GM12878 (cell line): Measurements from ENCODE around the gene TCF12. TPM values are rescaled to one million over a fixed set of nuclear protein-coding genes. Genes with fewer than 3 reads are reported as not detected.

Experiments
- ATAC-seq: fragments of 200-7000 bp; cut with Tn5 transposase; 3 replicates; pipeline ENCODE4 v1.9.1; 2020; ENCODE audit warnings: mild to moderate bottlenecking, moderate library complexity
- BruUV-seq: library from RNA; stranded (reverse); fragments of 400-500 nt; replicated peaks from 2 replicates; lab custom pipeline; 2021; lab: Mats Ljungman, UMichigan
- CTCF ChIA-PET: fragments of 300-600 bp; sonication (Branson Sonifier 250); formaldehyde crosslinking; extraction: SDS; loops from one replicate; lab custom pipeline; 2021; ENCODE audit warnings: inconsistent platforms; lab: Yijun Ruan, JAX
- POLR2A ChIA-PET: fragments of 350-600 bp; formaldehyde crosslinking; extraction: SDS; loops from one replicate; lab custom pipeline; 2021; ENCODE audit warnings: inconsistent platforms; lab: Charles Lee
- RAD21 ChIA-PET: fragments of 300-600 bp; sonication (Branson Sonifier 250); formaldehyde crosslinking; loops from one replicate; lab custom pipeline; 2023; ENCODE audit warnings: antibody characterized with exemption; ENCODE audit not compliant: unreplicated experiment; lab: Charles Lee
- SMC1A ChIA-PET: fragments of 300-600 bp; sonication (Branson Sonifier 250); formaldehyde crosslinking; loops from one replicate; lab custom pipeline; 2023; ENCODE audit not compliant: unreplicated experiment, uncharacterized antibody; lab: Charles Lee
- DNase-seq: peaks from one replicate; pipeline ENCODE4 v3.0.0-alpha.2; 2011; ENCODE audit warnings: low read depth, low spot score
- FAIRE-seq: peaks from 3 replicates; lab custom pipeline; 2011; peaks lifted over from hg19 to GRCh38; lab: Jason Lieb, UNC
- H2AFZ ChIP-seq: 2 replicates; pipeline ENCODE4 v1.6.0; 2011; ENCODE audit warnings: low read depth, low read length, control low read depth; ENCODE audit not compliant: control insufficient read depth
- H3K27ac ChIP-seq: 2 replicates; pipeline ENCODE4 v1.5.1; 2011; ENCODE audit warnings: control low read depth; ENCODE audit not compliant: control insufficient read depth, insufficient read depth
- H3K27me3 ChIP-seq, 2 experiments: replicated peaks in 1 of 2; 2 replicates each; pipeline versions ENCODE4 v1.6.0 to v1.6.1; 2011; ENCODE audit warnings: low read length in 1 of 2; ENCODE audit not compliant: control insufficient read depth in 2 of 2, insufficient read depth in 2 of 2
- H3K36me3 ChIP-seq, 2 experiments: 2 replicates each; pipeline ENCODE4 v1.5.1; 2011; ENCODE audit warnings: low read length in 1 of 2; ENCODE audit not compliant: control insufficient read depth in 2 of 2, insufficient read depth in 2 of 2
- H3K4me1 ChIP-seq: 2 replicates; pipeline ENCODE4 v1.6.1; 2011; ENCODE audit warnings: mild to moderate bottlenecking, low read length, moderate library complexity, mixed read lengths; ENCODE audit not compliant: control insufficient read depth, insufficient read depth
- H3K4me2 ChIP-seq: 2 replicates; pipeline ENCODE4 v1.6.0; 2011; ENCODE audit warnings: control low read depth; ENCODE audit not compliant: control insufficient read depth, insufficient read depth
- H3K4me3 ChIP-seq: fragments of 200-600 bp; sonication (generic); 2 replicates; pipeline ENCODE4 v1.5.1; 2016
- H3K79me2 ChIP-seq: 2 replicates; pipeline ENCODE4 v1.6.0; 2011; ENCODE audit warnings: low read length; ENCODE audit not compliant: control insufficient read depth, insufficient read depth
- H3K9ac ChIP-seq: 2 replicates; pipeline ENCODE4 v1.8.0; 2011; ENCODE audit warnings: low read length, control low read depth, mixed read lengths; ENCODE audit not compliant: control insufficient read depth, insufficient read depth
- H3K9me3 ChIP-seq: replicated peaks from 3 replicates; pipeline ENCODE4 v1.5.1; 2011; ENCODE audit warnings: mild to moderate bottlenecking, low read length; ENCODE audit not compliant: control insufficient read depth, insufficient read depth
- H4K20me1 ChIP-seq: 2 replicates; pipeline ENCODE4 v1.6.0; 2011; ENCODE audit not compliant: control insufficient read depth, insufficient read depth
- BHLHE40 ChIP-seq, 2 experiments: fragments of 450-650 bp in 1 of 2; IDR thresholded peaks; 2 replicates each; pipeline ENCODE4 v1.6.1; 2011 to 2017; ENCODE audit warnings: low read depth in 2 of 2, borderline replicate concordance in 1 of 2, improper control_type of control experiment in 1 of 2, low read length in 1 of 2, mild to moderate bottlenecking in 1 of 2
- CHD4 ChIP-seq: fragments of 200-600 bp; sonication (generic); IDR thresholded peaks from 2 replicates; pipeline ENCODE4 v1.6.1; 2016; ENCODE audit warnings: mild to moderate bottlenecking
- IKZF1 ChIP-seq: fragments of 450-650 bp; conservative IDR thresholded peaks from 2 replicates; pipeline ENCODE4 v1.6.1; 2017; ENCODE audit warnings: antibody characterized with exemption, mild to moderate bottlenecking
- MXI1 ChIP-seq: fragments of 150-350 bp; IDR thresholded peaks from 2 replicates; pipeline ENCODE4 v1.6.1; 2011; ENCODE audit warnings: low read depth, mild to moderate bottlenecking, inconsistent platforms, low read length, improper control_type of control experiment
- POLR2A ChIP-seq: IDR thresholded peaks from 2 replicates; pipeline ENCODE4 v1.6.1; 2011; ENCODE audit warnings: low read depth, mild to moderate bottlenecking, low read length
- RAD21 ChIP-seq: IDR thresholded peaks from 2 replicates; pipeline ENCODE4 v1.6.1; 2011; ENCODE audit warnings: mild to moderate bottlenecking, low read depth, low read length, moderate library complexity; ENCODE audit not compliant: insufficient read depth
- RELA ChIP-seq: fragments of 450-650 bp; IDR thresholded peaks from 2 replicates; pipeline ENCODE4 v1.8.0; 2014; ENCODE audit warnings: borderline replicate concordance; ENCODE audit not compliant: partially characterized antibody
- SUPT20H ChIP-seq: IDR thresholded peaks from 2 replicates; pipeline ENCODE4 v1.6.1; 2011; ENCODE audit warnings: low read depth, mild to moderate bottlenecking, low read length, moderate library complexity, borderline replicate concordance; ENCODE audit not compliant: control insufficient read depth
- ZBED1 ChIP-seq: IDR thresholded peaks from 2 replicates; pipeline ENCODE4 v1.6.1; 2016; ENCODE audit warnings: borderline replicate concordance
- ZNF24 ChIP-seq: fragments of 450-650 bp; IDR thresholded peaks from 2 replicates; pipeline ENCODE4 v1.6.1; 2017; ENCODE audit warnings: antibody characterized with exemption, mild to moderate bottlenecking
- WGBS: methylation state at CpG from one replicate; pipeline ENCODE4 v1.1.6; 2016; ENCODE audit warnings: low lambda C conversion rate; ENCODE audit not compliant: insufficient replicate concordance, insufficient coverage; ENCODE audit errors: missing lambda C conversion rate; 5-methylcytosine and 5-hydroxymethylcytosine counted together
- in situ Hi-C: fragments of 300-500 bp; cut with MboI; formaldehyde crosslinking; loops from 9 replicates; pipeline ENCODE4 v1.14.3; 2018; ENCODE audit warnings: mixed read lengths
- intact Hi-C: fragments of 100-400 bp; cut with micrococcal nuclease; formaldehyde crosslinking; loops from one replicate; pipeline ENCODE4 v1.14.2; 2022; ENCODE audit not compliant: unreplicated experiment
- polyA plus RNA-seq, 11 experiments: library from polyadenylated mRNA; depleted of rRNA in 4 of 11; unstranded in 6 of 11; stranded (reverse) in 5 of 11; fragments of >200 nt; fragmentation: Nextera tagmentation in 4 of 11; fragmentation: Illumina TruSeq in 1 of 11; extraction: Ambion mirVana in 4 of 11; extraction: Trizol in 1 of 11; gene quantifications; 1 replicate in 1 of 11; 2 replicates in 10 of 11; pipeline versions ENCODE4 v1.2.1 to v1.2.3, GENCODE V29; 2011 to 2016; ENCODE audit warnings: inconsistent platforms in 2 of 11, missing spikeins in 2 of 11, low read depth in 1 of 11
- total RNA-seq, 4 experiments: library from RNA; depleted of rRNA in 3 of 4; stranded (reverse); fragments of >200 nt in 3 of 4; fragmentation: Illumina TruSeq in 1 of 4; extraction: Trizol in 1 of 4; gene quantifications; 2 replicates each; pipeline versions ENCODE4 v1.2.1 to v1.2.3, GENCODE V29; 2013 to 2021
- TF ChIP-seq, protein P1 (sequence below): IDR thresholded peaks from 2 replicates; pipeline ENCODE4 v1.6.1; 2012; ENCODE audit warnings: low read depth, low read length, improper control_type of control experiment
- TF ChIP-seq, protein P2 (sequence below): fragments of 450-650 bp; IDR thresholded peaks from 2 replicates; pipeline ENCODE4 v1.6.1; 2017; ENCODE audit warnings: mild to moderate bottlenecking, moderate library complexity

TCF12 gene
- total and polyA plus RNA-seq, 10 of the 15 experiments (the other 5 are each of a cell fraction or from before 2014, with no cell fraction given), result 8.2 to 70.9 (median 49.5) TPM

DNA sequence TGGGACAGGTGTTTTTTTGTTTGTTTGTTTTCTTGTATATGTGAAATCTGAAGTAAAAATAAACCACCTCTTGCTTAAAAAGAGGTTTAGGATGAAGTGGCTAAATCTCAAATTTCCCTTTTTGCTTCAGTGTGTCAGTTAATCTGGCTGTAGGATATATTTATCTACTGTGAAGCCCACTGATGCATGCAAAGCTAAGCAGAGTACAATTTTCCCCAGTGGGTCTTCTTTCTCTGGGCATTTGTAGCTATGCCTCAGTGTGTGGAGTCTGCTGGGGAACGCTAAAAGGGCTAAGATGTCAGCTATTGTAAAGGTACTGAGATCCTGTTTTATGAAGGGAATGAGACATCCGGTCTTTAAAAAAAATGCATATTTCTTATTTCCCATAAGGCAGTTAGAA, 190.6 kb downstream of the TCF12 start:
- intact Hi-C loops, result no loop called here
- TF ChIP-seq BHLHE40 (IDR thresholded peaks at IDR 0.05; ENCODE audit: borderline replicate concordance in 1 of 2, low read depth in 2 of 2, low read length in 1 of 2) (no peak), RELA (no peak), MXI1 (no peak), SUPT20H (no peak), IKZF1 (no peak), ZBED1 (no peak), ZNF24 (no peak), RAD21 (no peak), CHD4 (no peak), POLR2A (no peak)
- TF ChIP-seq, protein P1, sequence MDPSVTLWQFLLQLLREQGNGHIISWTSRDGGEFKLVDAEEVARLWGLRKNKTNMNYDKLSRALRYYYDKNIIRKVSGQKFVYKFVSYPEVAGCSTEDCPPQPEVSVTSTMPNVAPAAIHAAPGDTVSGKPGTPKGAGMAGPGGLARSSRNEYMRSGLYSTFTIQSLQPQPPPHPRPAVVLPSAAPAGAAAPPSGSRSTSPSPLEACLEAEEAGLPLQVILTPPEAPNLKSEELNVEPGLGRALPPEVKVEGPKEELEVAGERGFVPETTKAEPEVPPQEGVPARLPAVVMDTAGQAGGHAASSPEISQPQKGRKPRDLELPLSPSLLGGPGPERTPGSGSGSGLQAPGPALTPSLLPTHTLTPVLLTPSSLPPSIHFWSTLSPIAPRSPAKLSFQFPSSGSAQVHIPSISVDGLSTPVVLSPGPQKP, result no peak
- TF ChIP-seq, protein P2, sequence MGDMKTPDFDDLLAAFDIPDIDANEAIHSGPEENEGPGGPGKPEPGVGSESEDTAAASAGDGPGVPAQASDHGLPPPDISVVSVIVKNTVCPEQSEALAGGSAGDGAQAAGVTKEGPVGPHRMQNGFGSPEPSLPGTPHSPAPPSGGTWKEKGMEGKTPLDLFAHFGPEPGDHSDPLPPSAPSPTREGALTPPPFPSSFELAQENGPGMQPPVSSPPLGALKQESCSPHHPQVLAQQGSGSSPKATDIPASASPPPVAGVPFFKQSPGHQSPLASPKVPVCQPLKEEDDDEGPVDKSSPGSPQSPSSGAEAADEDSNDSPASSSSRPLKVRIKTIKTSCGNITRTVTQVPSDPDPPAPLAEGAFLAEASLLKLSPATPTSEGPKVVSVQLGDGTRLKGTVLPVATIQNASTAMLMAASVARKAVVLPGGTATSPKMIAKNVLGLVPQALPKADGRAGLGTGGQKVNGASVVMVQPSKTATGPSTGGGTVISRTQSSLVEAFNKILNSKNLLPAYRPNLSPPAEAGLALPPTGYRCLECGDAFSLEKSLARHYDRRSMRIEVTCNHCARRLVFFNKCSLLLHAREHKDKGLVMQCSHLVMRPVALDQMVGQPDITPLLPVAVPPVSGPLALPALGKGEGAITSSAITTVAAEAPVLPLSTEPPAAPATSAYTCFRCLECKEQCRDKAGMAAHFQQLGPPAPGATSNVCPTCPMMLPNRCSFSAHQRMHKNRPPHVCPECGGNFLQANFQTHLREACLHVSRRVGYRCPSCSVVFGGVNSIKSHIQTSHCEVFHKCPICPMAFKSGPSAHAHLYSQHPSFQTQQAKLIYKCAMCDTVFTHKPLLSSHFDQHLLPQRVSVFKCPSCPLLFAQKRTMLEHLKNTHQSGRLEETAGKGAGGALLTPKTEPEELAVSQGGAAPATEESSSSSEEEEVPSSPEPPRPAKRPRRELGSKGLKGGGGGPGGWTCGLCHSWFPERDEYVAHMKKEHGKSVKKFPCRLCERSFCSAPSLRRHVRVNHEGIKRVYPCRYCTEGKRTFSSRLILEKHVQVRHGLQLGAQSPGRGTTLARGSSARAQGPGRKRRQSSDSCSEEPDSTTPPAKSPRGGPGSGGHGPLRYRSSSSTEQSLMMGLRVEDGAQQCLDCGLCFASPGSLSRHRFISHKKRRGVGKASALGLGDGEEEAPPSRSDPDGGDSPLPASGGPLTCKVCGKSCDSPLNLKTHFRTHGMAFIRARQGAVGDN, result no peak
- TF ChIP-seq, all 136 proteins: peak for 0
- SMC1A ChIA-PET, result interaction anchor here (0.7 to 1.6 kb wide), 6 partner anchors 8 to 112 kb away, joined by 3 read pairs; no protein-coding TSS in a partner anchor
- in situ Hi-C loops, result no loop called here
- no peaks in the 10 kb centered on the region; the same call in none of the 2 replicates for H3K79me2 ChIP-seq
- CTCF ChIA-PET, result interaction anchor here (1.2 kb wide), 1 partner anchor 38 kb away, joined by 3 read pairs; no protein-coding TSS in a partner anchor
- 46% methylated on average over 2 of the region's 2 CpGs for WGBS
- POLR2A ChIA-PET, result no interaction called here
- no peaks in the 10 kb centered on the region for H3K27me3 ChIP-seq
- no peaks in the 10 kb centered on the region for H4K20me1 ChIP-seq
- no TSS peak for BruUV-seq
- peaks cover 2% of the 10 kb centered on the region; the same call in 1 of the 3 replicates for H3K9me3 ChIP-seq
- no peak overlapping the region for H3K4me3 ChIP-seq
- DNase-seq (no peak), ATAC-seq (peak; percentile 57), FAIRE-seq (no peak)
- peak overlapping the region; percentile 12; the same call in 1 of the 2 replicates for H3K9ac ChIP-seq
- H3K27ac ChIP-seq, result no peak overlapping the region; the same call in 1 of the 2 replicates
- peaks cover 12% of the 10 kb centered on the region for H3K4me1 ChIP-seq
- no peak overlapping the region for H2AFZ ChIP-seq
- no peak overlapping the region for H3K4me2 ChIP-seq
- RAD21 ChIA-PET, result interaction anchor here (0.7 to 2.0 kb wide), 3 partner anchors 27 to 190 kb away, joined by 3 to 5 read pairs (median 4); no protein-coding TSS in a partner anchor
- H3K36me3 ChIP-seq, result no peaks in the 10 kb centered on the region; a peak in 2 of 4 replicates
